ENCODE measurements around the gene USH2A. TPM values are rescaled to one million over a fixed set of nuclear protein-coding genes. Genes with fewer than 3 reads are reported as not detected.

USH2A gene
- total RNA-seq, 6 experiments from 2014 or later: 0.19 to 1.8 (median 0.81) TPM

DNA sequence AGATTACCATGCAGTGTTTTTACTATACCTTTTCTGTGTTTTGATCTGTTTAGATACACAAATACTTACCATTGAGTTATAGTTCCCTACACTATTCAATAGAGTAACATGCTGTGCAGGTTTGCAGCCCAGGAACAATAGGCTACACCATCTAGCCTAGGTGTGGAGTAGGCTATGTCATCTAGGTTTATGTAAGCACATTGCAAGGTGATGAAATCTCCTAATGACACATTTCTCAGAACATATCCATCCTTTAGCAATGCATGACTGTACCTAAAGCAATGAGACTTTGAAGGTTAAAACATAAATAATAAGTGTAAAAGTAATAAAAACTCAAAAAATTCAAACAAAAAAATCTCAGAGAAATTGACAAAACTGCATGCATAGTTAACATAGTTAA is 358.6 kb downstream of the USH2A start:
- TF ChIP-seq, protein P1, sequence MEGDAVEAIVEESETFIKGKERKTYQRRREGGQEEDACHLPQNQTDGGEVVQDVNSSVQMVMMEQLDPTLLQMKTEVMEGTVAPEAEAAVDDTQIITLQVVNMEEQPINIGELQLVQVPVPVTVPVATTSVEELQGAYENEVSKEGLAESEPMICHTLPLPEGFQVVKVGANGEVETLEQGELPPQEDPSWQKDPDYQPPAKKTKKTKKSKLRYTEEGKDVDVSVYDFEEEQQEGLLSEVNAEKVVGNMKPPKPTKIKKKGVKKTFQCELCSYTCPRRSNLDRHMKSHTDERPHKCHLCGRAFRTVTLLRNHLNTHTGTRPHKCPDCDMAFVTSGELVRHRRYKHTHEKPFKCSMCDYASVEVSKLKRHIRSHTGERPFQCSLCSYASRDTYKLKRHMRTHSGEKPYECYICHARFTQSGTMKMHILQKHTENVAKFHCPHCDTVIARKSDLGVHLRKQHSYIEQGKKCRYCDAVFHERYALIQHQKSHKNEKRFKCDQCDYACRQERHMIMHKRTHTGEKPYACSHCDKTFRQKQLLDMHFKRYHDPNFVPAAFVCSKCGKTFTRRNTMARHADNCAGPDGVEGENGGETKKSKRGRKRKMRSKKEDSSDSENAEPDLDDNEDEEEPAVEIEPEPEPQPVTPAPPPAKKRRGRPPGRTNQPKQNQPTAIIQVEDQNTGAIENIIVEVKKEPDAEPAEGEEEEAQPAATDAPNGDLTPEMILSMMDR (IDR thresholded peaks at IDR 0.05): no peak
- TF ChIP-seq POLR2A (IDR thresholded peaks at IDR 0.05): no peak
- ATAC-seq (no peak), DNase-seq (no peak)
- Histone ChIP-seq H3K4me3 (no peak overlapping the region), H3K4me1 (no peaks in the 10 kb centered on the region), H3K36me3 (no peaks in the 10 kb centered on the region), H3K27me3 (no peaks in the 10 kb centered on the region), H3K27ac (no peak overlapping the region), H3K9me3 (no peaks in the 10 kb centered on the region)
- intact Hi-C loops (cut with DNase I): no loop called here

DNA sequence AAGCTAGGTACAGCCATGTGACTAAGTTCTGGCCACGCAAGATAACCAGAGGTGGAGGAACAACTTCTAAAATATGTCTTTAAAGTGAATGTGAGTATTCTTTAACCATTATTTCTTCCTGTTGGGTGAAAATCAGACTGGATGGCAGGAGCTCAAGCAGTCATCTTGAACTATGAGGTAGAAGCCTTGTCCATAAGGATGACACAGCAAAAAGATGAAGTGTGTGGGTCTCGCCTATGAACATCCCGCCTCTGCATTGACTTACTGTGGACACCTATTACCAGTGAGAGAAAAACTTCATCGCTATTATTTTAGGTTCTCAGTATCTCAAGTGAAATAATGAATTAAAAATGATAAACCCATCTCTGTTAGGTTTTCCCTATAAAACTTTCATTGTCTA is 365.3 kb downstream of the USH2A start:
- ATAC-seq (no peak), DNase-seq (no peak)
- 81% methylated on average over 4 of the region's 4 CpGs for WGBS (ENCODE audit: insufficient coverage, low coverage, low lambda C conversion rate, missing lambda C conversion rate)
- no peak for TF ChIP-seq POLR2A (IDR thresholded peaks at IDR 0.05)
- TF ChIP-seq, protein P1 (IDR thresholded peaks at IDR 0.05): no peak
- H3K27me3 ChIP-seq: no peaks in the 10 kb centered on the region
- intact Hi-C loops (cut with DNase I): no loop called here
- no peaks in the 10 kb centered on the region for H3K36me3 ChIP-seq
- no peak overlapping the region for H3K27ac ChIP-seq
- H3K4me1 ChIP-seq: no peaks in the 10 kb centered on the region
- no peaks in the 10 kb centered on the region for H3K9me3 ChIP-seq
- H3K4me3 ChIP-seq: no peak overlapping the region

DNA sequence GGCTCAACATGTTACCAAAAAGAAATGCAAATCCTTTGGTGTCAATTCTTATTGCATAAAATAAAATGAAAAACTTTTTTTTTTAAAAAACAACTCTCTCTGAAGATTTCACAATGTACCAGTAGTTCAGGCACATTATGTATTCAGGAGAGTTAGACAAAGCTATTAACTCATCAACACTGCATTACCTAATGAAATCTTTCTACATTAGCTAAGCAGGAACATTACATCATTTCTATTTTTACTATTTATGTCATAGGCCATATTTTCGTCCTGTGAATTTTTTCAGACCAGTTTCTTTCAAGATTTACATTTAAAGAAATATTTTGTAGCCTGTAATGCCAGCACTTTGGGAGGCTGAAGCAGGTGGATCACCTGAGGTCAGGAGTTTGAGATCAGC is 366.2 kb downstream of the USH2A start:
- Histone ChIP-seq H3K27ac (no peak overlapping the region), H3K4me1 (no peaks in the 10 kb centered on the region), H3K4me3 (no peak overlapping the region), H3K36me3 (no peaks in the 10 kb centered on the region), H3K9me3 (no peaks in the 10 kb centered on the region), H3K27me3 (no peaks in the 10 kb centered on the region)
- intact Hi-C loops (cut with DNase I): no loop called here
- 27% methylated on average over 1 of the region's 1 CpG for WGBS (ENCODE audit: insufficient coverage, low coverage, low lambda C conversion rate, missing lambda C conversion rate)
- DNase-seq (no peak), ATAC-seq (no peak)
- no peak for TF ChIP-seq POLR2A (IDR thresholded peaks at IDR 0.05)
- TF ChIP-seq, protein P1 (IDR thresholded peaks at IDR 0.05): no peak

DNA sequence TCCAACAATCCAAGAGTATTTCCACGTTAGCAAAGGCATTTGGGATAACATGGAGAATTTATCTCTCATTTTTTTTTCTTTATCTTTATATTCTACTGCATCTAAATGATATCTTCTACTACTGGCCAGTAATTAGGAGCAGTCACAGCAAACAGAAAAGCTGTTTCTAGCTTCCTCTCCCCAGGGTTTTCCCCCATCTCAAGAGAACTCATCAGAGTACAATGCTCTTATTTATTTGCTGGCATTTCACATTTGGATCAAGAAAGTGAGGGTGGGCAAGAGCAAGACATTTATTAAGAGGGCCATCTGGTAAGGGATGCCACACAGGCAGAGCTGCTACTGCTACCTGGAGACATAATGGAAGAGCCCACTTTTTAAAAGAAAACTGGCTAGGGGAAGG is 368.2 kb downstream of the USH2A start:
- Histone ChIP-seq H3K27me3 (no peaks in the 10 kb centered on the region), H3K36me3 (no peaks in the 10 kb centered on the region), H3K4me3 (no peak overlapping the region), H3K9me3 (no peaks in the 10 kb centered on the region), H3K27ac (no peak overlapping the region), H3K4me1 (no peaks in the 10 kb centered on the region)
- WGBS (ENCODE audit: insufficient coverage, low coverage, low lambda C conversion rate, missing lambda C conversion rate): 25% methylated on average over 1 of the region's 1 CpG
- no peak for DNase-seq
- TF ChIP-seq, protein P1 (IDR thresholded peaks at IDR 0.05): no peak
- TF ChIP-seq POLR2A (IDR thresholded peaks at IDR 0.05): no peak
- intact Hi-C loops (cut with DNase I): no loop called here
- ATAC-seq: no peak

DNA sequence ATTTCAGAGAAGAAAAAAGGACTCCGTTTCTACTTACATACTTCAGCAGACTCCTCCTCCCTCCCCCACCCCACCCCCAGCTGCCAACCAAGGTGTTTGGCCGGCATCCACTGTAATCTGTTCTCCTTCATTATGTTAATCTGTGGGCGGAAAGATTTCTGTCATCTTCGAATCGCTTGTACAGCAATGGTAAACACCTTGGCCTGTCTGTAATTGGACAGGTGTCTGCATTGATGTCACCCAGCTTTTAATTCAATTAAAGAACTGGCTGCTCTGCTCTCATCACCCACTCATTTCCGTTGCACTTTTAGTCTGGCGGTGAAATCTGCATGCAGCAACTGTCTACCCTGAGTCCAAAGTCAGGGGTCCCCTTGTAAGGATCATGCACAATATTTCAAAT is 368.6 kb downstream of the USH2A start:
- no peak for DNase-seq
- ATAC-seq: no peak

More for the DNA sequence above, 368.6 kb downstream of the USH2A start:
- intact Hi-C loops (cut with DNase I): no loop called here
- no peak for TF ChIP-seq POLR2A (IDR thresholded peaks at IDR 0.05)
- no peaks in the 10 kb centered on the region for H3K9me3 ChIP-seq
- no peaks in the 10 kb centered on the region for H3K4me1 ChIP-seq
- WGBS (ENCODE audit: insufficient coverage, low coverage, low lambda C conversion rate, missing lambda C conversion rate): 78% methylated on average over 4 of the region's 7 CpGs
- no peaks in the 10 kb centered on the region for H3K27me3 ChIP-seq
- no peak overlapping the region for H3K27ac ChIP-seq
- no peaks in the 10 kb centered on the region for H3K36me3 ChIP-seq
- H3K4me3 ChIP-seq: no peak overlapping the region
